Measurements from ENCODE around the gene AMBP. TPM values are rescaled to one million over a fixed set of nuclear protein-coding genes. Genes with fewer than 3 reads are reported as not detected.

Gene AMBP
- total and polyA plus RNA-seq, 2 of the 13 experiments (the other 11 are each of a cell fraction or from before 2014, with no cell fraction given): 1,510 to 2,580 TPM

DNA sequence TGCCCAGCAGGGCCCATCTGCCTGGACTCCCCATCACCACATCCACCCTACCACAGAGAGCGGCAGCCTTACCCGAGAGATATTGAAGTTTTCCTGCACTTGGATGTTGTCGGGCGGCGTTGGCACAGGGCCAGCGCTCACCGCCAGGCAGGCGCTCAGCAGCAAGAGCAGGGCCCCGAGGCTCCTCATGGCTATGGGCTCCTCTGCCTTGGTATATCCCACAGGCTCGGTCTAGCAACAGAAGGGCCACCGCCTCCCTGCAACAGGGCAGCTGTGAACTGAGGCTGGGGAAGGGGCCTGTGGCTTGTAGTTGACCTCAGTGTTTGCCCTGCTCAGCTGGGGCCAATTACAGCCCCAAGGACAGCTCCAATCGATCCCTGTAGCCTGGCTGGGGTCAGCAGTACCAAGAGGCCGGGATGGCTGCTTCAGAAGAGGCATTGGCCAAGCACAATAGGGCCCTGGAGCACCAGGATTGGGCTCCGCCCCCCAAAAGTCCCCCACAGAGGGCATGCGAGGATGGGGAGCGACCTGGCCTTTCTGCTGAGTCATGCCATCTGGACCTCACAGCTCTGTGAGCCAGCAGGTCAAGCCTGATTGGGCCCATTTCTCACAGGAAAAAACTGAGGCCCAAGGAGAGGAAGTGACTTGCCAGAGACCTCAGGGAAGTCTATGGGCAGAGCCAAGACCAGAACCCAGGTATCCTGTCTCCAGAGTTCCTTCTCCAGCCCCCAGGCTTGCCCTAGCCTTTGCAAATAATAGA, at the start of gene AMBP (continued):
- TF ChIP-seq, protein P1, sequence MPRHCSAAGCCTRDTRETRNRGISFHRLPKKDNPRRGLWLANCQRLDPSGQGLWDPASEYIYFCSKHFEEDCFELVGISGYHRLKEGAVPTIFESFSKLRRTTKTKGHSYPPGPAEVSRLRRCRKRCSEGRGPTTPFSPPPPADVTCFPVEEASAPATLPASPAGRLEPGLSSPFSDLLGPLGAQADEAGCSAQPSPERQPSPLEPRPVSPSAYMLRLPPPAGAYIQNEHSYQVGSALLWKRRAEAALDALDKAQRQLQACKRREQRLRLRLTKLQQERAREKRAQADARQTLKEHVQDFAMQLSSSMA (CRISPR knock-in tag; IDR thresholded peaks at IDR 0.05): no peak
- TF ChIP-seq ZSCAN30 (CRISPR knock-in tag; IDR thresholded peaks at IDR 0.05) (no peak), ZNF878 (CRISPR knock-in tag; IDR thresholded peaks at IDR 0.05) (peak; percentile 87; the same call in 1 of the 2 replicates), ZNF605 (CRISPR knock-in tag; IDR thresholded peaks at IDR 0.05) (peak; percentile 90), ZNF552 (CRISPR knock-in tag; IDR thresholded peaks at IDR 0.05; ENCODE audit: borderline replicate concordance) (peak; percentile 90), FOXJ3 (CRISPR knock-in tag; IDR thresholded peaks at IDR 0.05; ENCODE audit: borderline replicate concordance) (peak; percentile 92), NFATC3 (CRISPR knock-in tag; IDR thresholded peaks at IDR 0.05) (no peak), ZFP36L1 (CRISPR knock-in tag; IDR thresholded peaks at IDR 0.05) (no peak), FOXK2 (IDR thresholded peaks at IDR 0.05) (peak; percentile 81; the same call in 1 of the 2 replicates), ZNF790 (CRISPR knock-in tag; IDR thresholded peaks at IDR 0.05; ENCODE audit: borderline replicate concordance) (no peak), KDM1A (CRISPR knock-in tag; IDR thresholded peaks at IDR 0.05) (peak; percentile 96; the same call in 1 of the 2 replicates), ARHGAP35 (CRISPR knock-in tag; IDR thresholded peaks at IDR 0.05; ENCODE audit: borderline replicate concordance) (peak; percentile 53; the same call in 1 of the 2 replicates), CCDC6 (CRISPR knock-in tag; IDR thresholded peaks at IDR 0.05) (peak; percentile 92), ZFP82 (CRISPR knock-in tag; IDR thresholded peaks at IDR 0.05; ENCODE audit: borderline replicate concordance) (peak; percentile 98), NFE2L1 (CRISPR knock-in tag; IDR thresholded peaks at IDR 0.05; ENCODE audit: borderline replicate concordance) (0 out of 2 replicates have a peak, but pooled peaks have one; percentile 17)
- TF ChIP-seq, protein P2, sequence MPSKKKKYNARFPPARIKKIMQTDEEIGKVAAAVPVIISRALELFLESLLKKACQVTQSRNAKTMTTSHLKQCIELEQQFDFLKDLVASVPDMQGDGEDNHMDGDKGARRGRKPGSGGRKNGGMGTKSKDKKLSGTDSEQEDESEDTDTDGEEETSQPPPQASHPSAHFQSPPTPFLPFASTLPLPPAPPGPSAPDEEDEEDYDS (CRISPR knock-in tag; IDR thresholded peaks at IDR 0.05): peak; percentile 98
- TF ChIP-seq, protein P3, sequence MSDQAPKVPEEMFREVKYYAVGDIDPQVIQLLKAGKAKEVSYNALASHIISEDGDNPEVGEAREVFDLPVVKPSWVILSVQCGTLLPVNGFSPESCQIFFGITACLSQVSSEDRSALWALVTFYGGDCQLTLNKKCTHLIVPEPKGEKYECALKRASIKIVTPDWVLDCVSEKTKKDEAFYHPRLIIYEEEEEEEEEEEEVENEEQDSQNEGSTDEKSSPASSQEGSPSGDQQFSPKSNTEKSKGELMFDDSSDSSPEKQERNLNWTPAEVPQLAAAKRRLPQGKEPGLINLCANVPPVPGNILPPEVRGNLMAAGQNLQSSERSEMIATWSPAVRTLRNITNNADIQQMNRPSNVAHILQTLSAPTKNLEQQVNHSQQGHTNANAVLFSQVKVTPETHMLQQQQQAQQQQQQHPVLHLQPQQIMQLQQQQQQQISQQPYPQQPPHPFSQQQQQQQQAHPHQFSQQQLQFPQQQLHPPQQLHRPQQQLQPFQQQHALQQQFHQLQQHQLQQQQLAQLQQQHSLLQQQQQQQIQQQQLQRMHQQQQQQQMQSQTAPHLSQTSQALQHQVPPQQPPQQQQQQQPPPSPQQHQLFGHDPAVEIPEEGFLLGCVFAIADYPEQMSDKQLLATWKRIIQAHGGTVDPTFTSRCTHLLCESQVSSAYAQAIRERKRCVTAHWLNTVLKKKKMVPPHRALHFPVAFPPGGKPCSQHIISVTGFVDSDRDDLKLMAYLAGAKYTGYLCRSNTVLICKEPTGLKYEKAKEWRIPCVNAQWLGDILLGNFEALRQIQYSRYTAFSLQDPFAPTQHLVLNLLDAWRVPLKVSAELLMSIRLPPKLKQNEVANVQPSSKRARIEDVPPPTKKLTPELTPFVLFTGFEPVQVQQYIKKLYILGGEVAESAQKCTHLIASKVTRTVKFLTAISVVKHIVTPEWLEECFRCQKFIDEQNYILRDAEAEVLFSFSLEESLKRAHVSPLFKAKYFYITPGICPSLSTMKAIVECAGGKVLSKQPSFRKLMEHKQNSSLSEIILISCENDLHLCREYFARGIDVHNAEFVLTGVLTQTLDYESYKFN (CRISPR knock-in tag; conservative IDR thresholded peaks at IDR 0.05): peak; percentile 99
- TF ChIP-seq, protein P4, sequence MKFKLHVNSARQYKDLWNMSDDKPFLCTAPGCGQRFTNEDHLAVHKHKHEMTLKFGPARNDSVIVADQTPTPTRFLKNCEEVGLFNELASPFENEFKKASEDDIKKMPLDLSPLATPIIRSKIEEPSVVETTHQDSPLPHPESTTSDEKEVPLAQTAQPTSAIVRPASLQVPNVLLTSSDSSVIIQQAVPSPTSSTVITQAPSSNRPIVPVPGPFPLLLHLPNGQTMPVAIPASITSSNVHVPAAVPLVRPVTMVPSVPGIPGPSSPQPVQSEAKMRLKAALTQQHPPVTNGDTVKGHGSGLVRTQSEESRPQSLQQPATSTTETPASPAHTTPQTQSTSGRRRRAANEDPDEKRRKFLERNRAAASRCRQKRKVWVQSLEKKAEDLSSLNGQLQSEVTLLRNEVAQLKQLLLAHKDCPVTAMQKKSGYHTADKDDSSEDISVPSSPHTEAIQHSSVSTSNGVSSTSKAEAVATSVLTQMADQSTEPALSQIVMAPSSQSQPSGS (CRISPR knock-in tag; IDR thresholded peaks at IDR 0.05): peak; percentile 98
- TF ChIP-seq, protein P5, sequence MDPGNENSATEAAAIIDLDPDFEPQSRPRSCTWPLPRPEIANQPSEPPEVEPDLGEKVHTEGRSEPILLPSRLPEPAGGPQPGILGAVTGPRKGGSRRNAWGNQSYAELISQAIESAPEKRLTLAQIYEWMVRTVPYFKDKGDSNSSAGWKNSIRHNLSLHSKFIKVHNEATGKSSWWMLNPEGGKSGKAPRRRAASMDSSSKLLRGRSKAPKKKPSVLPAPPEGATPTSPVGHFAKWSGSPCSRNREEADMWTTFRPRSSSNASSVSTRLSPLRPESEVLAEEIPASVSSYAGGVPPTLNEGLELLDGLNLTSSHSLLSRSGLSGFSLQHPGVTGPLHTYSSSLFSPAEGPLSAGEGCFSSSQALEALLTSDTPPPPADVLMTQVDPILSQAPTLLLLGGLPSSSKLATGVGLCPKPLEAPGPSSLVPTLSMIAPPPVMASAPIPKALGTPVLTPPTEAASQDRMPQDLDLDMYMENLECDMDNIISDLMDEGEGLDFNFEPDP (CRISPR knock-in tag; conservative IDR thresholded peaks at IDR 0.05): no peak
- TF ChIP-seq, protein P6, sequence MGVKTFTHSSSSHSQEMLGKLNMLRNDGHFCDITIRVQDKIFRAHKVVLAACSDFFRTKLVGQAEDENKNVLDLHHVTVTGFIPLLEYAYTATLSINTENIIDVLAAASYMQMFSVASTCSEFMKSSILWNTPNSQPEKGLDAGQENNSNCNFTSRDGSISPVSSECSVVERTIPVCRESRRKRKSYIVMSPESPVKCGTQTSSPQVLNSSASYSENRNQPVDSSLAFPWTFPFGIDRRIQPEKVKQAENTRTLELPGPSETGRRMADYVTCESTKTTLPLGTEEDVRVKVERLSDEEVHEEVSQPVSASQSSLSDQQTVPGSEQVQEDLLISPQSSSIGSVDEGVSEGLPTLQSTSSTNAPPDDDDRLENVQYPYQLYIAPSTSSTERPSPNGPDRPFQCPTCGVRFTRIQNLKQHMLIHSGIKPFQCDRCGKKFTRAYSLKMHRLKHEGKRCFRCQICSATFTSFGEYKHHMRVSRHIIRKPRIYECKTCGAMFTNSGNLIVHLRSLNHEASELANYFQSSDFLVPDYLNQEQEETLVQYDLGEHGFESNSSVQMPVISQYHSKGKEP (CRISPR knock-in tag; IDR thresholded peaks at IDR 0.05): peak; percentile 57; the same call in 1 of the 2 replicates
